Measurements from ENCODE around the gene SMCO3.

- TF ChIP-seq, protein P1, sequence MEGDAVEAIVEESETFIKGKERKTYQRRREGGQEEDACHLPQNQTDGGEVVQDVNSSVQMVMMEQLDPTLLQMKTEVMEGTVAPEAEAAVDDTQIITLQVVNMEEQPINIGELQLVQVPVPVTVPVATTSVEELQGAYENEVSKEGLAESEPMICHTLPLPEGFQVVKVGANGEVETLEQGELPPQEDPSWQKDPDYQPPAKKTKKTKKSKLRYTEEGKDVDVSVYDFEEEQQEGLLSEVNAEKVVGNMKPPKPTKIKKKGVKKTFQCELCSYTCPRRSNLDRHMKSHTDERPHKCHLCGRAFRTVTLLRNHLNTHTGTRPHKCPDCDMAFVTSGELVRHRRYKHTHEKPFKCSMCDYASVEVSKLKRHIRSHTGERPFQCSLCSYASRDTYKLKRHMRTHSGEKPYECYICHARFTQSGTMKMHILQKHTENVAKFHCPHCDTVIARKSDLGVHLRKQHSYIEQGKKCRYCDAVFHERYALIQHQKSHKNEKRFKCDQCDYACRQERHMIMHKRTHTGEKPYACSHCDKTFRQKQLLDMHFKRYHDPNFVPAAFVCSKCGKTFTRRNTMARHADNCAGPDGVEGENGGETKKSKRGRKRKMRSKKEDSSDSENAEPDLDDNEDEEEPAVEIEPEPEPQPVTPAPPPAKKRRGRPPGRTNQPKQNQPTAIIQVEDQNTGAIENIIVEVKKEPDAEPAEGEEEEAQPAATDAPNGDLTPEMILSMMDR (IDR thresholded peaks at IDR 0.05) = peak in 1 of 2 donors; percentile 5
- TF ChIP-seq EP300 (IDR thresholded peaks at IDR 0.05) = no peak
Observed at GRCh38 chr12:14803011-14803829, 10.8 kb downstream of the SMCO3 start, which contains the start of the genes C12orf60 and WBP11.
